Fibroblast of lung (primary cell): ENCODE data around the gene NEMF.
A peak's percentile ranks its signal among the peaks of the same experiment; 100 is the strongest.

Experiments
- EZH2 ChIP-seq: IDR thresholded peaks from 2 replicates; pipeline ENCODE4 v1.5.1; 2012; ENCODE audit warnings: low read length, control low read depth, mild to moderate bottlenecking; ENCODE audit errors: missing control alignments
- TF ChIP-seq, protein P1 (sequence below), 2 donors: IDR thresholded peaks in 1 of 2; conservative IDR thresholded peaks in 1 of 2; 1 replicate in 1 of 2; 2 replicates in 1 of 2; pipeline ENCODE4 v1.5.1; 2011 to 2012; ENCODE audit warnings: low read length in 2 of 2, control low read depth in 1 of 2, inconsistent platforms in 1 of 2, low read depth in 1 of 2, mild to moderate bottlenecking in 1 of 2

DNA sequence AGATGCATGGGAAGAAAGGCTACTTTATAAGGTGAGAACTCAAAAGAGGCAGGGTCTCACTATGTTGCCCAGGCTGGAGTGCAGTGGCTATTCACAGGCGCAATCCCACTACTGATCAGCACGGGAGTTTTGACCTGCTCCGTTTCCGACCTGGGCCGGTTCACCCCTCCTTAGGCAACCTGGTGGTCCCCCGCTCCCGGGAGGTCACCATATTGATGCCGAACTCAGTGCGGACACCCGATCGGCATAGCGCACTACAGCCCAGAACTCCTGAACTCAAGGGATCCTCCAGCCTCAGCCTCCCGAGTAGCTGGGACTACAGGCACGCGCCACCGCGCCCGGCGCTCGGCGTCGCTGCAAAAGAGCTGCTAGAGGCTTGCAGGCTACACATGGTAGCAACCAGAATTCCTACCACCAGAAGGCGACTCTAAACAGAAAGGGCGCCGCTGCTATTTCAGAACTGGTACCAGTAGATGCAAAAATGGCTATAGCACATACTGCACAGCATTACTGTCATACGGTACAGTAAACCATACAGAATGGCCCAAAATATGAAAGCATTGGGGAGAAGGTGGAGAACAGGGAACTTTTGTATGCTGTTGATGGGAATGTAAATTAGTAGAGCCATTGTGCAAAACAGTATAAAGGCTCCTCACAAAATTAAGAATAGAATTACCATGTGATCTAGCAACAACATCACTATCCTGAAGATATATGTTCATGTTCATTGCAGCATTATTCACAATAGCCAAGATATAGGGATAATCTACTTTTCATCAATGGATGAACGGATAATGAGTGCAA is 1.2 kb upstream of the NEMF start:
- TF ChIP-seq, protein P1, sequence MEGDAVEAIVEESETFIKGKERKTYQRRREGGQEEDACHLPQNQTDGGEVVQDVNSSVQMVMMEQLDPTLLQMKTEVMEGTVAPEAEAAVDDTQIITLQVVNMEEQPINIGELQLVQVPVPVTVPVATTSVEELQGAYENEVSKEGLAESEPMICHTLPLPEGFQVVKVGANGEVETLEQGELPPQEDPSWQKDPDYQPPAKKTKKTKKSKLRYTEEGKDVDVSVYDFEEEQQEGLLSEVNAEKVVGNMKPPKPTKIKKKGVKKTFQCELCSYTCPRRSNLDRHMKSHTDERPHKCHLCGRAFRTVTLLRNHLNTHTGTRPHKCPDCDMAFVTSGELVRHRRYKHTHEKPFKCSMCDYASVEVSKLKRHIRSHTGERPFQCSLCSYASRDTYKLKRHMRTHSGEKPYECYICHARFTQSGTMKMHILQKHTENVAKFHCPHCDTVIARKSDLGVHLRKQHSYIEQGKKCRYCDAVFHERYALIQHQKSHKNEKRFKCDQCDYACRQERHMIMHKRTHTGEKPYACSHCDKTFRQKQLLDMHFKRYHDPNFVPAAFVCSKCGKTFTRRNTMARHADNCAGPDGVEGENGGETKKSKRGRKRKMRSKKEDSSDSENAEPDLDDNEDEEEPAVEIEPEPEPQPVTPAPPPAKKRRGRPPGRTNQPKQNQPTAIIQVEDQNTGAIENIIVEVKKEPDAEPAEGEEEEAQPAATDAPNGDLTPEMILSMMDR (conservative IDR thresholded peaks at IDR 0.05 in 1 of 2, IDR thresholded peaks at IDR 0.05 in 1 of 2; ENCODE audit: low read depth in 1 of 2, low read length in 2 of 2) = peak; percentile 67 to 81
- TF ChIP-seq EZH2 = no peak
